Measurements from ENCODE around the gene OR2H2.

- TF ChIP-seq, protein P1, sequence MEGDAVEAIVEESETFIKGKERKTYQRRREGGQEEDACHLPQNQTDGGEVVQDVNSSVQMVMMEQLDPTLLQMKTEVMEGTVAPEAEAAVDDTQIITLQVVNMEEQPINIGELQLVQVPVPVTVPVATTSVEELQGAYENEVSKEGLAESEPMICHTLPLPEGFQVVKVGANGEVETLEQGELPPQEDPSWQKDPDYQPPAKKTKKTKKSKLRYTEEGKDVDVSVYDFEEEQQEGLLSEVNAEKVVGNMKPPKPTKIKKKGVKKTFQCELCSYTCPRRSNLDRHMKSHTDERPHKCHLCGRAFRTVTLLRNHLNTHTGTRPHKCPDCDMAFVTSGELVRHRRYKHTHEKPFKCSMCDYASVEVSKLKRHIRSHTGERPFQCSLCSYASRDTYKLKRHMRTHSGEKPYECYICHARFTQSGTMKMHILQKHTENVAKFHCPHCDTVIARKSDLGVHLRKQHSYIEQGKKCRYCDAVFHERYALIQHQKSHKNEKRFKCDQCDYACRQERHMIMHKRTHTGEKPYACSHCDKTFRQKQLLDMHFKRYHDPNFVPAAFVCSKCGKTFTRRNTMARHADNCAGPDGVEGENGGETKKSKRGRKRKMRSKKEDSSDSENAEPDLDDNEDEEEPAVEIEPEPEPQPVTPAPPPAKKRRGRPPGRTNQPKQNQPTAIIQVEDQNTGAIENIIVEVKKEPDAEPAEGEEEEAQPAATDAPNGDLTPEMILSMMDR (IDR thresholded peaks at IDR 0.05), result no peak
- TF ChIP-seq POLR2AphosphoS5 (IDR thresholded peaks at IDR 0.05) (no peak), POLR2A (IDR thresholded peaks at IDR 0.05) (no peak)
Observed at GRCh38 chr6:29633534-29633905, 48.6 kb downstream of the OR2H2 start.
